Stimulated activated naive CD4-positive, alpha-beta T cell treated with Interleukin-2 at 50 U/mL for 16 hours (primary cell): ENCODE measurements around the gene FAM43A.

Experiments used
- DNase-seq: peaks from one replicate; lab custom pipeline; 2025; lab: John Stamatoyannopoulos, UW

The FAM43A gene

DNA sequence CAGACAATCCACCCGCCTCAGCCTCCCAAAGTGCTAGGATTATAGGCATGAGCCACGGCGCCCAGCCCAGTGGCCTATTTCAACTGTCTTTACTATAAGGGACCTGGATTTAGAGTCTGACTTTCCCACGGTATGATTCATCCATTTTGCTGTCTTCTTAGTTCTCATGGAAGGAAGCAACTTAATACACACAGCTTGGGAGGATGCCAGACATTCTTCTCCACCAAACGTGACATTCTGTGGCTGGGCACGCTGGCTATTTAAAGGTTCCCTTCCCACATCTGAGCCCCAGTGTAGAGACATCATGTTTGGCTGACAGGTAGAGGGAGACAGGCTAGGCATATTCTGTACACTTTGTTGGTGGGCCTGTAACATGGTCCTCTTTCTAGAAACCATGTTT lies 26.2 kb downstream of the FAM43A start:
- no peak for DNase-seq

GRCh38 chr3:194713299-194714136 lies 27.8 kb downstream of the FAM43A start:
- DNase-seq = no peak

GRCh38 chr3:194714137-194714455 lies 28.4 kb downstream of the FAM43A start:
- no peak for DNase-seq

- no peak for DNase-seq
Measured at GRCh38 chr3:194714564-194714963, 28.9 kb downstream of the FAM43A start.

DNA sequence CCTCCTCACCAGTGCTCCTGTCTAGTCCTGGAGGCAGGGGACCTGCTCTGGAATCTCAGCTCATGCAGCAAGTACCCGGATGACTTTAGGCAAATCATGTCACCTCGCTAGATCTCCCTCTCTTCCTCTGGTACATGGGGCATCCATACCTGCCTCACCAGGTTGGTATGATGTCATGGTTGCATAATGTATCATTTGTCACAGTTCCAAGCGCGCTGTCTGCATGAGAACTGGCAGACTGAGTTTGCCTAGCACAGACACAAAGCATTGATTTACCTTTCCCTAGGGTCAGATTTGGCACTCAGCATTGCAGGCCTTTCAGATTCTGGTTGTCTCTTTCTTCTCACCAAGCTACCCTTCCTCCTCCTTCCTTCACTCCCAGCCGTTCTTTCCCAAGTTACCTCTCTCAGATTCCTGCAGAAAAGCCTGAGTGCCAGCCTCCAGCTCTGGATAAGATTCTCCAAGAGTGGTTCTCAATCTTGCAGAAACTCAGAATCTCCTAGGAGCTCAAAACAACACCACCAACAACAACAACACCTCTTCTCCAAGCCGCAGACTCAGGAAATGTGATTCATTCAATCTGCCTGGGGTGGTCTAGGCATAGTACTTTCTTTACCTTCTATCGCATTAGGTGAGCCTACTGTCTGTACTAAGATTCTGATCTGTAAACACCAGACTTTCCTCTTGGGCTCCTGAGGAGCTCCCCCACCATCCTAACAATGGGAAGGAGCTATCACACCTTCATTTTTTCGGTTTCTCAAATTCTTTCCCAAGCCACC lies 29.5 kb downstream of the FAM43A start:
- no peak for DNase-seq

GRCh38 chr3:194718079-194718478 lies 32.4 kb downstream of the FAM43A start:
- DNase-seq = no peak

- no peak for DNase-seq
Measured at GRCh38 chr3:194720048-194720447, 34.4 kb downstream of the FAM43A start.

- DNase-seq = no peak
Measured at GRCh38 chr3:194723846-194724618, 38.3 kb downstream of the FAM43A start.

GRCh38 chr3:194725346-194725745 lies 39.7 kb downstream of the FAM43A start:
- DNase-seq = no peak

- DNase-seq = no peak
Measured at GRCh38 chr3:194727435-194728128, 41.9 kb downstream of the FAM43A start.

GRCh38 chr3:194728986-194729385 lies 43.3 kb downstream of the FAM43A start:
- DNase-seq = no peak

GRCh38 chr3:194730365-194730764 lies 44.7 kb downstream of the FAM43A start:
- DNase-seq = no peak

DNA sequence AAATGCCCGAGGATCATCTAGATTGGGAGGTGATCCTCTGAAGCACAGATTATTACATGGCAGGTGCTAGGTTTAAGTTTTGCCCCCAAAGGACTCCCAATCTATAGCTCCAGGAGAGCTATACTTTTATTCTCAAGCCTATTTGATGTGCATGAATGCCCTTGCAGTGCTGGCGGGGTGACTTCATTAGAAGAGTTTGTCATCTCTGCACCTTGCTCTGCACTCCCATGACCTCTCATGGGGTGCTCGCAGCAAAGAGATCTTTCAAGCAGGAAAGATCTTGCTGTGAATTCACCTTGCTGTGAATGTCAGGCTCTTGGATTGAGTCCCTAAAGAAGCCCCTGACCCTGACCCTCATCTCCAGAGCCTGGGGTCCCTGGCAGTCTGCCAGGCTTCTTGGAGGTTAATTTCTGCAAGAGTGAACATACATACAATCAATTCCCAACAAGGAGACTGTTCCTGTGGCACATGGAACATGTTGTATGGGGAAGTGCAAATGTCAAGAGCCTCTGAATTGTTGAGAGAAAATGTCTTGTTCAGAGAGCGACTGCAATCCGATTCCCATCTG lies 45.9 kb downstream of the FAM43A start:
- no peak for DNase-seq

- no peak for DNase-seq
Measured at GRCh38 chr3:194732617-194733016, 46.9 kb downstream of the FAM43A start.

DNA sequence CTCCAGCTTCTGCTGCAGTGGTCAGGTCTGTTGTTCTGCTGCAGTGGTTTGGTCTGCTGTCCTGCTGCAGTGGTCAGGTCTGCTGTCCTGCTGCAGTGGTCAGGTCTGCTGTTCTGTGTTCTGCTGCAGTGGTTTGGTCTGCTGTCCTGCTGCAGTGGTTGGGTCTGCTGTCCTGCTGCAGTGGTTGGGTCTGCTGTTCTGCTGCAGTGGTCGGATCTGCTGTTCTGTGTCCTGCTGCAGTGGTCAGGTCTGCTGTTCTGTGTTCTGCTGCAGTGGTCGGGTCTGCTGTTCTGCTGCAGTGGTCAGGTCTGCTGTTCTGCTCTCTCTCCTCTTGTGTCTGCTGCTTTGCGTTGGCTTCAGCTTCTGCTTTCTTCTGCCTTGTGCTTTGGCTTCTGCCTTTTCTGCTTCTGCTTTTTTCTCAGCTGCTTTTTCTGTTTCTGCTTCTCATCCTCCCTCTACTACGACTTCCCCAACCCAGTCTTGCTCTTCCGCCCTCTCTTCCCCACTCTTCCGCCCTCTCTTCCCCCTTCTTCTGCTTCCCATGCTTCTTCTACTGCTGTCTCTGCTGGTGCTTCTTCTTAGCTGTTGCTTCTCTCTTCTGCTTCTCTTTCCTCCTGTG lies 50.7 kb downstream of the FAM43A start:
- no peak for DNase-seq

DNA sequence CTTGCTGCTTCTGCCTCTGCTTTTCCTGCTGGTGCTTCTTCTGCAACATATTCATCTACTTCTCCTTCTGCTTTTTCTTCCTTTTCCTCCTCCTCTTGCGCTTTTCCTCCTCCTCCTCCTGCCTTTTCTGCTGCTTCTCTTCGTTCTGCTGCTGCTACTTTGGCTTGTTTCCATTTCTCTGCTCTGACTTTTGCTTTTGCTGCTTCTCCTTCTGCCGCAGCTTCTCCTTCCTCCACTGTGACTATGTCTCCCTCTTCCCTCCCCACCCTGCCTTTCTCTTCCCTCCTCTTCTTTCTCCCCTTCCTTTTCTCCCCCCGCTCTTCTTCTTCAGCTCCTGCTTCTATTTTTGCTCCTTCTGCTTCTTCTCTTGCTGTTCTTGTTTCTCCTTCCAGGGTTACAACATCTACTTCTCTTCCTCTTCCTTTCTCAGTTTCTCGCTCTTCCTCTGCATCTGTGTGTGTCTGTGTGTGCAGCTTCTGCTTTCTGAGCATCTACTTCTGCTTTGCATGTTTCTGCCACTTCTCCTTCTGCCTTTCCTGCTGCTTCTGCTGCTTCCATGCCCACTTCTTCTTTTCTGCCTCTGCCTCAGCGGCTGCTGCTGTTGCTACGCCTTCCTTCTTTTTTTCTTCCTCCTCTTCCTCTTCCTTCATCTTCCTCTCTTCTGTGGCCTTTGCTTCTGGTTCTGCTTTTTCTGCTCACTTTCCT lies 51.4 kb downstream of the FAM43A start:
- no peak for DNase-seq
